GM12875 (cell line): ENCODE results near the gene MYO5A.

Source experiments
- H3K4me3 ChIP-seq: one replicate; pipeline ENCODE4 v1.5.1; 2011; ENCODE audit warnings: low read depth, low read length, control low read depth
- TF ChIP-seq, protein P1 (sequence below): IDR thresholded peaks from 2 replicates; pipeline ENCODE4 v1.5.1; 2011; ENCODE audit warnings: low read depth, mild to moderate bottlenecking, control low read depth, inconsistent platforms, low read length, moderate library complexity, borderline replicate concordance; ENCODE audit not compliant: insufficient read depth

Gene MYO5A

DNA sequence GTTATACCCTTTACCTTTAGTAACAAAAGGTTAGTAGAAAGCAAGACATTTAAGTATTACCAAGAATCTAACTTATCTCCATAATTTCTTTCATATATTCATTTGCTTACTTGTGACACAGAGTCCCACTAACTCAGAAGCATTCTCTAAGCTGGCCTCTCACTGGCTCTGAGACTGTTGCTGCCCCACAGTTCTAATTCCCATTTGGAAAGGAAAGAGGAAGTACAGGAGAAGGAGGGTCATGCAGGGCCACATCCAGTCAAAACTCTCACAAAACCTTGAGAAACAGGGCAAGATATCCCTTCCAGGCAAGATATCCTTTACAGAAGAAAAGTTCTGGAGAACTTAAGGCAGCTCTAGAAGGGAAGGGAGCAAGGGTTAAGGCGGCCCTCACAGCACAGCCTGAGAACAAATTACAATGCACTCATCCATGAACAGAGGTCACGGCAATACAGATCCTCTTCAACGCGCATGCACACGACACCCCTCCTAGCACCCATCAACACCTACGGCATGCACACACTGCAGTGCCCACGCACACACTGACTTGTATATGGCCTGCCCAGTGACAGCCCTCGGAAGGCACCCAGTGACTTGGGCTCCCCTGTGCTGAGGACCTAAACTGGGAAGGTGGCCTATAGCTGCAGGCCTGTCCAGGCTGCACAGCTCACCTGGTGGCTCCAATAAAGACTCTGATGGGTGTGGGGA, 220.1 kb downstream of the MYO5A start:
- H3K4me3 ChIP-seq = no peak overlapping the region
- TF ChIP-seq, protein P1, sequence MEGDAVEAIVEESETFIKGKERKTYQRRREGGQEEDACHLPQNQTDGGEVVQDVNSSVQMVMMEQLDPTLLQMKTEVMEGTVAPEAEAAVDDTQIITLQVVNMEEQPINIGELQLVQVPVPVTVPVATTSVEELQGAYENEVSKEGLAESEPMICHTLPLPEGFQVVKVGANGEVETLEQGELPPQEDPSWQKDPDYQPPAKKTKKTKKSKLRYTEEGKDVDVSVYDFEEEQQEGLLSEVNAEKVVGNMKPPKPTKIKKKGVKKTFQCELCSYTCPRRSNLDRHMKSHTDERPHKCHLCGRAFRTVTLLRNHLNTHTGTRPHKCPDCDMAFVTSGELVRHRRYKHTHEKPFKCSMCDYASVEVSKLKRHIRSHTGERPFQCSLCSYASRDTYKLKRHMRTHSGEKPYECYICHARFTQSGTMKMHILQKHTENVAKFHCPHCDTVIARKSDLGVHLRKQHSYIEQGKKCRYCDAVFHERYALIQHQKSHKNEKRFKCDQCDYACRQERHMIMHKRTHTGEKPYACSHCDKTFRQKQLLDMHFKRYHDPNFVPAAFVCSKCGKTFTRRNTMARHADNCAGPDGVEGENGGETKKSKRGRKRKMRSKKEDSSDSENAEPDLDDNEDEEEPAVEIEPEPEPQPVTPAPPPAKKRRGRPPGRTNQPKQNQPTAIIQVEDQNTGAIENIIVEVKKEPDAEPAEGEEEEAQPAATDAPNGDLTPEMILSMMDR = no peak

GRCh38 chr15:52307847-52308246, 220.8 kb downstream of the MYO5A start:
- TF ChIP-seq, protein P1 = no peak
- H3K4me3 ChIP-seq = no peak overlapping the region

DNA sequence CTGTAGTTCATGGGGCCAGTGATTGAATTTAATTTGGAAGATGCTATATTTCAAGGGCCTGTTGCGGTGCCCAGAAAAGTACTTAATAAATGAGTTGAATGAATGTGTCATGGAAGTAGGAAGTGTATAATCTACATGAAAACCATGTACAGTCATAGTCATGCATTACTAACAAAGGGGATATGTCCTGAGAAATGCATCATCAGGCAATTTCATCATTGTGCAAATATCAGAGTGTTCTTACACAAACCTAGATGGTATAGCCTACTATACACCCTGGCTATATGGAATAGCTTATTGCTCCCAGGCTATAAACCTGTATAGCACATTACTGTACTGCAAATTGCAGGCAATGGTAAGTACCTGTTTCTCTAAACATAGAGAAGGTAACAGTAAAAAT, 222.4 kb downstream of the MYO5A start:
- no peak overlapping the region for H3K4me3 ChIP-seq
- TF ChIP-seq, protein P1 = no peak

- TF ChIP-seq, protein P1 = no peak
Observed at GRCh38 chr15:52303093-52303772, 225.4 kb downstream of the MYO5A start.

DNA sequence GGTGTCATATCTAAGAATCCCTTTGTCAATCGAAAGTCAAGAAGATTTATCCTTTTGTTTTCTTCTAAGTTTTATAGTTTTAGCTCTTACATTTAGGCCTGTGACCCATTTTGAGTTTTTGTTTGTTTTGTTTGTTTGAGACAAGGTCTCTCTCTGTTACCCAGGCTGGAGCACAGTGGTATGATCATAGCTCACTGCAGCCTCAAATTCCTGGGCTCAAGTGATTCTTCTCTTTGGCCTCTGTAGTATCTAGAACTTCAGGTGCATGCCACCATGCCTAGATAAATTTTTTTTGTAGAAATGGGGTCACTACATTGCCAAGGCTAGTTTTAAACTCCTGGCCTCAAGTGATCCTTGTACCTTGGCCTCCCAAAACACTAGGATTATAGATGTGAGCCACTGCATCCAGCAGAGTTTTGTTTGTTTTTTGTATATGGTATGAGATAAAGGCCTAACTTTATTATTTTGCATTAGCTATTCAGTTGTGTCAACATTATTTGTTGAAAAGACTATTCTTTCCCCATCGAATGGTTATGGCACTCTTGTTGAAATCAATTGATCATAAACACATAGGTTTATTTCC, 227.3 kb downstream of the MYO5A start:
- H3K4me3 ChIP-seq = no peak overlapping the region
- TF ChIP-seq, protein P1 = no peak

More at GRCh38 chr15:52303093-52303772, 225.4 kb downstream of the MYO5A start:
- no peak overlapping the region for H3K4me3 ChIP-seq

DNA sequence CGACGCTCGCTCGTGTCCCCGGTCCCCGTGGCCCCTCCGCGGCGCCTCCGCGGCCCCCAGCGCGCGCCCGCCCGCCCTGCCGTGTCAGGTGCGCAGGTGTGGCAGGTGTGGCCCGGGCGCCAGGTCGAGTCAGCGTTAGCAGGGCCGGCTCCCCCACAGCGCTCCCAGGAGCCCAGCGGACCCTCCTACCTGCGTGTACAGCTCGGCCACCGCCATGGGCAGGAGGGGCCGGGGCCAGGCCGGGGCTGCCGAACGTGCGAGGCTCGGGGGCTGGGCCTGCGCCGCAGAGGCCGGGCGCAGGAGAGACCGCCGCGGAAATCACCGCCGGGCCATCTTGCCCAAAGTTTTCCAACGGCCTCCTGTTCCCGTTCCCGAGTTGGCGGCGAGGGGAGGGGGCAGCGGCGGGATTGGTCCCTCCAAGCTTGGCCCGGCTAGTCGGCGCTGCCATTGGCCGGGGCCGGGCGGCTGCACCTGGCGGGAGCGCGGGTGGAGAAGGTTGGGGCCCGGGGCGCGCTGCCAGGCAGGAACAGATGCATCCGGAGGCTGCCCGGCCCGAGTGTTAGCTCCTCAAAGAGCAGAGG, 233.2 kb downstream of the MYO5A start, which contains the start of gene MYO5C:
Gene MYO5C, minus strand, starts transcription at position 384 of the 581 bp plus-strand sequence. Its CDS starts 168 bp downstream, at position 216.
- H3K4me3 ChIP-seq = peak within 1 kb of the TSS; percentile 47
- TF ChIP-seq, protein P1 = no peak
